ENCODE data around the gene ENOPH1. TPM values are rescaled to one million over a fixed set of nuclear protein-coding genes. Genes with fewer than 3 reads are reported as not detected.

The ENOPH1 gene
- total and polyA plus RNA-seq, 4 donors = 17.1 to 24.4 (median 17.6) TPM

DNA sequence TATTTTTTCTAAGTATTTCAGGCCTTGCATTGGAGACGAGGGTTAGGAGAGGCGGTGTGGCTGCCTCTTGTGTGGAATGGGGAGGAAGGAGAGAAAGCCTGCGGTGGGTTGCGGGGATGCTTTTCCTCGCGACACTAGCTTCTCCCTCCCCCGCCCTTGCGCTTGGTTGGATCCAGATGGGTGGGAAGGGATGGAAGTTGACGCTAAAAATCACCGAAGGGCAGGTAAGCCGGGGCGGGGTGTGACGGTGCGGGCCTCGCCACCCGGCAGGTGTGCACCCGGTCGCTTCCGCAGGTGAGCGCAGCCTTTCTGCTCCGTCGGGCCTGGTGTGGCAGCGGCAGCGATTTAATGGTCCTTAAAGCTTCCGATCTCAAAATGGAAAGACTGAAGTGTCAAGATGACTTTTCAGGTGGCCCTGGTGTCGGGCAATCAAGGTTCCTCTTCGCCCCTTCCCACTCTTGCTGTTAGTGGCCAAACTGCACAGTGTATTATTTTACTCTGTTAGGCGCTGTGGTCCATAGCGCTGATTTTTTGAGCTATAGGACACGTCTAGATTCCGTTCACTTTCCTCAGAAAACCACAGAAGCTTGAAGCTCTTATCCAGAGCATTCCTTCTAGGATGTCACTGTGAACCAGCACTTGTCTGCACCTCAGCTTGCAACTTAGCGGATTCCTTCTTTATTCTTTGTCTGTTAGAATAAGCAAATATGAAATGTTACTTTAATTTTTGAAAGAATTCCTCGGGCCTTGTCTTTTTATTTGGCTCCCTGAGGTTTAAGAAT, 765 bp downstream of the ENOPH1 start:
- Histone ChIP-seq H3K4me3 (ENCODE audit: low read length in 2 of 2) (peak overlapping the region; percentile 71 to 90), H3K27ac (ENCODE audit: low read depth in 1 of 2, low read length in 2 of 2) (peak overlapping the region in 1 of 2 donors; percentile 61), H3K27me3 (ENCODE audit: control insufficient read depth in 1 of 2, insufficient read depth in 2 of 2, low read length in 1 of 2) (no peaks in the 10 kb centered on the region), H3K36me3 (ENCODE audit: control insufficient read depth in 1 of 2, insufficient read depth in 2 of 2, low read length in 1 of 2) (peaks cover 0 to 3% of the 10 kb centered on the region in 2 donors), H3K9me3 (ENCODE audit: control insufficient read depth, low read length) (no peaks in the 10 kb centered on the region), H3K4me1 (ENCODE audit: control insufficient read depth in 1 of 2, insufficient read depth in 2 of 2, low read length in 2 of 2) (peaks cover 0 to 6% of the 10 kb centered on the region in 2 donors)
- 1 to 3% methylated on average over 32 to 33 of the region's 33 CpGs for WGBS, 2 donors
- no peak for ATAC-seq (ENCODE audit: low FRiP score)
- intact Hi-C loops (cut with DNase I) = loop anchor here (2.0 to 10.0 kb wide), 3 partner anchors 56 to 604 kb away; partner anchors contain the start of genes COPS4 (in 1 of the 2) and THAP9 (in 1 of the 2)
- DNase-seq = no peak

DNA sequence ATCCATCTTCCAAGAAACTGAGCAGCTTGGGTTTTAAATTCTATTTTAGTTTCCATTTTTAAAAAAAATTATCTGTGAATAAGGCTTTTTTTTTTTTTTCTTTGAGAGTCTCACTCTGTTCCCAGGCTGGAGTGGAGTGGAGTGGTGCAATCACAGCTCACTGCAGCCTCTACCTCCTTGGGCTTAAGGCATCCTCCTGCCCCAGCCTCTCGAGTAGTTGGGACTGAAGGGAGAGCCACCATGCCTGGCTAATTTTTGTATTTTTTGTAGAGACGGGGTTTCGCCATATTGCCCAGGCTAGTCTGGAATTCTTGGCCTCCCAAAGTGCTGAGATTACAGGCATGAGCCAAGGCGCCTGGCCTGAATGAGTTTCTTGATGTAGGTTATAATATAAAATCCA, 1.4 kb downstream of the ENOPH1 start:
- no peaks in the 10 kb centered on the region for H3K27me3 ChIP-seq (ENCODE audit: control insufficient read depth in 1 of 2, insufficient read depth in 2 of 2, low read length in 1 of 2)
- DNase-seq = no peak
- H3K4me1 ChIP-seq (ENCODE audit: control insufficient read depth in 1 of 2, insufficient read depth in 2 of 2, low read length in 2 of 2) = peaks cover 0 to 2% of the 10 kb centered on the region in 2 donors
- 76 to 91% methylated on average over 4 of the region's 4 CpGs for WGBS, 2 donors
- H3K4me3 ChIP-seq (ENCODE audit: low read length in 2 of 2) = no peak overlapping the region
- H3K9me3 ChIP-seq (ENCODE audit: control insufficient read depth, low read length) = no peaks in the 10 kb centered on the region
- H3K27ac ChIP-seq (ENCODE audit: low read depth in 1 of 2, low read length in 2 of 2) = no peak overlapping the region
- intact Hi-C loops (cut with DNase I) = loop anchor here (2.0 to 10.0 kb wide), 3 partner anchors 57 to 603 kb away; partner anchors contain the start of genes COPS4 (in 1 of the 2) and THAP9 (in 1 of the 2)
- H3K36me3 ChIP-seq (ENCODE audit: control insufficient read depth in 1 of 2, insufficient read depth in 2 of 2, low read length in 1 of 2) = peaks cover 0 to 2% of the 10 kb centered on the region in 2 donors
- ATAC-seq (ENCODE audit: low FRiP score) = no peak

DNA sequence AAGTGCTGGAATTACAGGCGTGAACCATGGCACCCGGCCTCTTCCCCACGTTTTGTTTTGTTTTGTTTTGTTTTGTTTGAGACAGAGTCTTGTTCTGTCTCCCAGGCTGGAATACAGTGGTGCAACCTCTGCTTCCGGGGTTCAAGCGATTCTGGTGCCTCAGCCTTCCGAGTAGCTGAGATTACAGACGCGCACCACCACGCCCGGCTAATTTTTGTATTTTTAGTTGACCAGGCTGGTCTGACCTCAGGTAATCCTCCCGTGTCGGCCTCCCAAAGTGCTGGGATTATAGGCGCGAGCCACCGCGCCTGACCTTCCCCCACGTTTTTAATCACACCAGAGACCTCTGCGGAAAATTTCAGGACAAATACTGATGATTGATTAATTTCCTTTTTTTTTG, 2.2 kb downstream of the ENOPH1 start:
- WGBS, 2 donors = 86 to 91% methylated on average over 18 of the region's 18 CpGs
- Histone ChIP-seq H3K27me3 (ENCODE audit: control insufficient read depth in 1 of 2, insufficient read depth in 2 of 2, low read length in 1 of 2) (no peaks in the 10 kb centered on the region), H3K9me3 (ENCODE audit: control insufficient read depth, low read length) (no peaks in the 10 kb centered on the region), H3K4me1 (ENCODE audit: control insufficient read depth in 1 of 2, insufficient read depth in 2 of 2, low read length in 2 of 2) (no peaks in the 10 kb centered on the region), H3K4me3 (ENCODE audit: low read length in 2 of 2) (no peak overlapping the region), H3K36me3 (ENCODE audit: control insufficient read depth in 1 of 2, insufficient read depth in 2 of 2, low read length in 1 of 2) (no peaks in the 10 kb centered on the region), H3K27ac (ENCODE audit: low read depth in 1 of 2, low read length in 2 of 2) (no peak overlapping the region)
- DNase-seq = no peak
- intact Hi-C loops (cut with DNase I) = loop anchor here in 1 of 2 donors (5.0 to 10.0 kb wide), 2 partner anchors 470 to 602 kb away; partner anchors contain the start of genes COPS4 and THAP9
- no peak for ATAC-seq (ENCODE audit: low FRiP score)

DNA sequence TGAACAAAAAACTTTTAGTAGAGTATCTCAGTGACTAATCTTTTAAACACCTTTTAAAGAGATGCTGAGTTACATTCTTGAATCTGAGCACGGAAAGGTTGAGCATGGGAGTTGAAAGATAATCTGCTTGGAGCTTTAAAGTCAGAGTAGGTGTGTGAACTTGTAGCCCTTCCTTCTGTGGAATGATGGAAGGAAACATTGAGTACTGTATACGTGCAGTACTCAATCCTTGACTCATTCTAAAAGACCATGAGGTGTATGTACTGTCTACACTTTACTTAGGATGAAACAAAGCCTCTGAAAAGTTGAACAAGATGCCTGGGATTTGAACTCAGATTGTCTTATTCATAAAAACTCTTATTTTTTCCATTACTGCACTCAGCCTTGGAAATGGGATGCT, 3.4 kb downstream of the ENOPH1 start:
- H3K9me3 ChIP-seq (ENCODE audit: control insufficient read depth, low read length) = no peaks in the 10 kb centered on the region
- WGBS, 2 donors = 81 to 85% methylated on average over 2 of the region's 2 CpGs
- no peaks in the 10 kb centered on the region for H3K27me3 ChIP-seq (ENCODE audit: control insufficient read depth in 1 of 2, insufficient read depth in 2 of 2, low read length in 1 of 2)
- ATAC-seq (ENCODE audit: low FRiP score) (no peak), DNase-seq (no peak)
- no peaks in the 10 kb centered on the region for H3K4me1 ChIP-seq (ENCODE audit: control insufficient read depth in 1 of 2, insufficient read depth in 2 of 2, low read length in 2 of 2)
- no peaks in the 10 kb centered on the region for H3K36me3 ChIP-seq (ENCODE audit: control insufficient read depth in 1 of 2, insufficient read depth in 2 of 2, low read length in 1 of 2)
- H3K4me3 ChIP-seq (ENCODE audit: low read length in 2 of 2) = no peak overlapping the region
- H3K27ac ChIP-seq (ENCODE audit: low read depth in 1 of 2, low read length in 2 of 2) = no peak overlapping the region
- intact Hi-C loops (cut with DNase I) = loop anchor here in 1 of 2 donors (5.0 to 10.0 kb wide), 2 partner anchors 469 to 601 kb away; partner anchors contain the start of genes COPS4 and THAP9

DNA sequence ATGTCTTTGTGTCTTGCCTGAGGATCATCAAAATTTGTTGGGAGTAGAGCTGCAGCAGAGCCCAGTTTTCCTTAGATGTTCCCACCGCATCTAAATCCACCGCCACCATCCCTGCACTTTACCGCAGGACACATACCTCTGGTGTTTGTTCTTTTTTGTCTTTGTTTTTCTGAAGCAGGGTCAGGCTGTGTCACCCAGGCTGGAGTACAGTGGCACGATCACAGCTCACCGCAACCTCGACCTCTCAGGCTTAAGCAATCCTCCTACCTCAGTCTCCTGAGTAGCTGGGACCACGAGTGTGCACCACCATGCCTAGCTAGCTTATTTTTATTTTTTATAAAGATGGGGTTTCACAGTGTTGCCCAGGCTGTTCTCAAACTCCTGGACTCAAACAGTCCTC, 4.6 kb downstream of the ENOPH1 start:
- H3K4me1 ChIP-seq (ENCODE audit: control insufficient read depth in 1 of 2, insufficient read depth in 2 of 2, low read length in 2 of 2) = no peaks in the 10 kb centered on the region
- WGBS, 2 donors = 92 to 95% methylated on average over 7 of the region's 7 CpGs
- no peaks in the 10 kb centered on the region for H3K9me3 ChIP-seq (ENCODE audit: control insufficient read depth, low read length)
- H3K4me3 ChIP-seq (ENCODE audit: low read length in 2 of 2) = no peak overlapping the region
- H3K27me3 ChIP-seq (ENCODE audit: control insufficient read depth in 1 of 2, insufficient read depth in 2 of 2, low read length in 1 of 2) = no peaks in the 10 kb centered on the region
- ATAC-seq (ENCODE audit: low FRiP score) = no peak
- DNase-seq = no peak
- no peak overlapping the region for H3K27ac ChIP-seq (ENCODE audit: low read depth in 1 of 2, low read length in 2 of 2)
- no peaks in the 10 kb centered on the region for H3K36me3 ChIP-seq (ENCODE audit: control insufficient read depth in 1 of 2, insufficient read depth in 2 of 2, low read length in 1 of 2)
- intact Hi-C loops (cut with DNase I) = loop anchor here in 1 of 2 donors (5.0 to 10.0 kb wide), 2 partner anchors 467 to 600 kb away; partner anchors contain the start of genes COPS4 and THAP9

DNA sequence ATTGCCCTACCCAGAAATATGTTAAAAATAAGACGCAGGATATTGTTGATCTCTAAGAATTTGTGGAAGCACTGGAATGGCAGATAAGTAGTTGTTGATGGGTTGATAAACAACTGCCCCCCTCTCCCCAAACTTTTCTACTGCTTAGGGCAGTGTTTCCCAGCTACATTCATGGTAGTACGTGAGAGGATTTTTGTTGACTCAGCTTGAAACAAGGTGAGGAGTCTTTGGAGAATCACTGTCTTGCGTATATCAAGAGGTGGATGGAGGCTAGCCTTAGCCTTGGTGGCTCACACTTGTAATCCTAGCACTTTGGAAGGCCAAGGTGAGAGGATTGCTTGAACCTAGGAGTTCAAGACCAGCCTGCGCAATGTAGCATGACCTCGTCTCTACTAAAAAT, 5.7 kb downstream of the ENOPH1 start:
- WGBS, 2 donors = 94 to 95% methylated on average over 5 of the region's 5 CpGs
- Histone ChIP-seq H3K36me3 (ENCODE audit: control insufficient read depth in 1 of 2, insufficient read depth in 2 of 2, low read length in 1 of 2) (no peaks in the 10 kb centered on the region), H3K27ac (ENCODE audit: low read depth in 1 of 2, low read length in 2 of 2) (no peak overlapping the region), H3K4me1 (ENCODE audit: control insufficient read depth in 1 of 2, insufficient read depth in 2 of 2, low read length in 2 of 2) (no peaks in the 10 kb centered on the region), H3K9me3 (ENCODE audit: control insufficient read depth, low read length) (no peaks in the 10 kb centered on the region), H3K27me3 (ENCODE audit: control insufficient read depth in 1 of 2, insufficient read depth in 2 of 2, low read length in 1 of 2) (no peaks in the 10 kb centered on the region), H3K4me3 (ENCODE audit: low read length in 2 of 2) (no peak overlapping the region)
- ATAC-seq (ENCODE audit: low FRiP score) (no peak), DNase-seq (no peak)
- intact Hi-C loops (cut with DNase I) = loop anchor here in 1 of 2 donors (10.0 kb wide), 1 partner anchor 599 kb away; the partner anchor contains the start of gene COPS4

DNA sequence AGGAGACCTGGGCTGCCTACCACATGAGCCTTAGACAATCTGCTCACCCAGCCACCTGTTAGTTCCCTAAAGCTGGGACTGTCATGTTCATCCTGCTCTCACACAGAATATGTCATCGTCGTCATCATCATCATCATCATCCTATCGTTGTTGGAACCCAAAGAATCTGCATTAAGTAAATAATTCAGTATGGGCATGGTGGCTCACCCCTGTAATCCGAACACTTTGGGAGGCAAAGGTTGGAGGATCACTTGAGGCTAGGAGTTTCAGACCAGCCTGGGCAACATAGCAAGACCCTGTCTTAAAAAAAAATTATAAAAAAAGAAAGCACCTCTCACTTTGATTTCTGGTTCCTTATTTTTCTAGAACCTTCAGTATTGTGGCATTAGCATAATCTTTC, 6.4 kb downstream of the ENOPH1 start:
- Histone ChIP-seq H3K4me1 (ENCODE audit: control insufficient read depth in 1 of 2, insufficient read depth in 2 of 2, low read length in 2 of 2) (no peaks in the 10 kb centered on the region), H3K27me3 (ENCODE audit: control insufficient read depth in 1 of 2, insufficient read depth in 2 of 2, low read length in 1 of 2) (no peaks in the 10 kb centered on the region), H3K36me3 (ENCODE audit: control insufficient read depth in 1 of 2, insufficient read depth in 2 of 2, low read length in 1 of 2) (no peaks in the 10 kb centered on the region), H3K9me3 (ENCODE audit: control insufficient read depth, low read length) (no peaks in the 10 kb centered on the region), H3K4me3 (ENCODE audit: low read length in 2 of 2) (no peak overlapping the region), H3K27ac (ENCODE audit: low read depth in 1 of 2, low read length in 2 of 2) (no peak overlapping the region)
- DNase-seq (no peak), ATAC-seq (ENCODE audit: low FRiP score) (no peak)
- WGBS, 2 donors = 96 to 97% methylated on average over 4 of the region's 4 CpGs
- intact Hi-C loops (cut with DNase I) = loop anchor here in 1 of 2 donors (10.0 kb wide), 1 partner anchor 598 kb away; the partner anchor contains the start of gene COPS4

DNA sequence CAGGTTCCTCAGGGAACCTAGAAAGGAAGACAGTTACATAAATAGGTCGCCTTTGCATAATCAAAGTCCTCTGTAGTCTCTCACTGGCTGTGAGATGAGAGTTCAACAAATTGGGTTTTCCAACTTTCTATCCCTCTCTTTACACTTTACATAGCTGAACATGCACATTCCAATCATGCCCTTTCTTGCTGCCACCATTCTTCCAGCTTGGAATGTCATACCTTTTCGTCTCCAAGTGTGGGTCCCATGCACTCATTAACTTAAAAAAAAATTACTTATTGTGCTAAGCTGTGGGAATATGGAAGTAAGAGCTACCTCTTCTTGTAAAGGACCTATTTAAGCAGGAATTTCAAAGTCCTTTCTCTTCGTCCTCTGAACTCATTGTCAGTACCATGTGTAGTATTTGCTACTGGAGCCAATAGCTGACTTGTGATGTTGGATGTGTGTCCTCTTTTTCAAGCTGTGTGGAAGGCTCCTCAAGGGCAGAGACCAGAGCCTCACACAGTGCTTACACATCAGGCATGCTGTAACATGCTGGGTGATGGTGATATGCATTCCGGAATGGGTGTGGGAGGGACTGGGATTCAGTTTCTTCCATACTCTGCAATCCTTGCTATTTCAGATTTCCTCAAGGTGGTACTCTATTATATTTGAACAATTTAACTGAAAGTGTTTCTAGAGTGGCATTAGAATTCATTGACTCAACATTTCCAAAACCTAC, 7.1 kb downstream of the ENOPH1 start:
- no peaks in the 10 kb centered on the region for H3K36me3 ChIP-seq (ENCODE audit: control insufficient read depth in 1 of 2, insufficient read depth in 2 of 2, low read length in 1 of 2)
- H3K9me3 ChIP-seq (ENCODE audit: control insufficient read depth, low read length) = no peaks in the 10 kb centered on the region
- WGBS, 2 donors = 71 to 81% methylated on average over 4 of the region's 4 CpGs
- H3K4me1 ChIP-seq (ENCODE audit: control insufficient read depth in 1 of 2, insufficient read depth in 2 of 2, low read length in 2 of 2) = no peaks in the 10 kb centered on the region
- no peaks in the 10 kb centered on the region for H3K27me3 ChIP-seq (ENCODE audit: control insufficient read depth in 1 of 2, insufficient read depth in 2 of 2, low read length in 1 of 2)
- ATAC-seq (ENCODE audit: low FRiP score) (no peak), DNase-seq (no peak)
- intact Hi-C loops (cut with DNase I) = loop anchor here in 1 of 2 donors (10.0 kb wide), 1 partner anchor 597 kb away; the partner anchor contains the start of gene COPS4
- H3K27ac ChIP-seq (ENCODE audit: low read depth in 1 of 2, low read length in 2 of 2) = no peak overlapping the region
- H3K4me3 ChIP-seq (ENCODE audit: low read length in 2 of 2) = no peak overlapping the region
